Stomach smooth muscle (tissue), 2 donors: ENCODE data around the gene IRX1.
A peak's percentile ranks its signal among the peaks of the same experiment; 100 is the strongest.

Experiments
- H3K27ac ChIP-seq: one replicate; pipeline ENCODE4 v1.7.0; 2013; ENCODE audit warnings: mild to moderate bottlenecking, low read length, inconsistent platforms
- H3K27me3 ChIP-seq, 2 donors: one replicate each; pipeline ENCODE4 v1.7.0; 2013; ENCODE audit warnings: low read length in 2 of 2; ENCODE audit not compliant: insufficient read depth in 2 of 2, control insufficient read depth in 1 of 2
- H3K36me3 ChIP-seq, 2 donors: one replicate each; pipeline ENCODE4 v1.7.0; 2013; ENCODE audit warnings: low read length in 2 of 2; ENCODE audit not compliant: control insufficient read depth in 2 of 2, insufficient read depth in 2 of 2
- H3K4me1 ChIP-seq: one replicate; pipeline ENCODE4 v1.7.0; 2013; ENCODE audit warnings: low read length; ENCODE audit not compliant: control insufficient read depth, insufficient read depth
- H3K4me3 ChIP-seq, 2 donors: one replicate each; pipeline ENCODE4 v1.7.0; 2013; ENCODE audit warnings: low read length in 2 of 2
- H3K9ac ChIP-seq, 2 donors: one replicate each; pipeline ENCODE4 v1.7.0; 2013; ENCODE audit warnings: low read length in 2 of 2, mild to moderate bottlenecking in 1 of 2
- H3K9me3 ChIP-seq, 2 donors: one replicate each; pipeline ENCODE4 v1.7.0; 2013; ENCODE audit warnings: low read length in 2 of 2; ENCODE audit not compliant: control insufficient read depth in 2 of 2
- donor health status: healthy.
- donor health status: Pancreatic carcinoma.

The IRX1 gene

GRCh38 chr5:3595006-3595961, at the start of gene IRX1:
Gene IRX1, plus strand, starts transcription at chr5:3595832. Its CDS starts 274 bp downstream, at chr5:3596106.
- no peak within 1 kb of the TSS for H3K27ac ChIP-seq
- no peak within 1 kb of the TSS for H3K9ac ChIP-seq
- H3K4me3 ChIP-seq: peak within 1 kb of the TSS; percentile 51 to 57
- H3K27me3 ChIP-seq: peaks cover 65 to 92% of the 10 kb centered on the region in 2 donors
- no peaks in the 10 kb centered on the region for H3K9me3 ChIP-seq
- H3K36me3 ChIP-seq: no peaks in the 10 kb centered on the region
- H3K4me1 ChIP-seq: peaks cover 19% of the 10 kb centered on the region

- Histone ChIP-seq H3K27ac (no peak overlapping the region), H3K4me1 (no peaks in the 10 kb centered on the region), H3K36me3 (no peaks in the 10 kb centered on the region), H3K27me3 (peaks cover 0 to 2% of the 10 kb centered on the region in 2 donors), H3K4me3 (no peak overlapping the region), H3K9ac (no peak overlapping the region), H3K9me3 (no peaks in the 10 kb centered on the region)
These were observed 49.6 kb upstream of the IRX1 start for GRCh38 chr5:3546028-3546427.

GRCh38 chr5:3564116-3564515, 31.5 kb upstream of the IRX1 start:
- H3K27me3 ChIP-seq: peaks cover 0 to 4% of the 10 kb centered on the region in 2 donors
- no peaks in the 10 kb centered on the region for H3K36me3 ChIP-seq
- no peak overlapping the region for H3K4me3 ChIP-seq
- H3K9me3 ChIP-seq: peaks cover 6 to 7% of the 10 kb centered on the region in 2 donors
- H3K4me1 ChIP-seq: no peaks in the 10 kb centered on the region
- no peak overlapping the region for H3K9ac ChIP-seq
- H3K27ac ChIP-seq: no peak overlapping the region

GRCh38 chr5:3564827-3565518, 30.7 kb upstream of the IRX1 start:
- Histone ChIP-seq H3K9me3 (peaks cover 2 to 7% of the 10 kb centered on the region in 2 donors), H3K9ac (no peak overlapping the region), H3K27ac (no peak overlapping the region), H3K27me3 (peaks cover 0 to 4% of the 10 kb centered on the region in 2 donors), H3K4me1 (no peaks in the 10 kb centered on the region), H3K36me3 (no peaks in the 10 kb centered on the region), H3K4me3 (no peak overlapping the region)

- H3K4me3 ChIP-seq: no peak overlapping the region
- peaks cover 30 to 43% of the 10 kb centered on the region in 2 donors for H3K27me3 ChIP-seq
- peaks cover 2 to 4% of the 10 kb centered on the region in 2 donors for H3K9me3 ChIP-seq
- no peak overlapping the region for H3K9ac ChIP-seq
- no peaks in the 10 kb centered on the region for H3K36me3 ChIP-seq
- H3K27ac ChIP-seq: no peak overlapping the region
- H3K4me1 ChIP-seq: no peaks in the 10 kb centered on the region
These were observed 10.7 kb upstream of the IRX1 start for GRCh38 chr5:3584724-3585531.

- Histone ChIP-seq H3K4me1 (peaks cover 18% of the 10 kb centered on the region), H3K4me3 (peak overlapping the region; percentile 8 to 29), H3K9me3 (peaks cover 0 to 4% of the 10 kb centered on the region in 2 donors), H3K27ac (no peak overlapping the region), H3K36me3 (no peaks in the 10 kb centered on the region), H3K27me3 (peaks cover 62 to 75% of the 10 kb centered on the region in 2 donors), H3K9ac (no peak overlapping the region)
These were observed 5.3 kb upstream of the IRX1 start for GRCh38 chr5:3590161-3590966.

- Histone ChIP-seq H3K36me3 (no peaks in the 10 kb centered on the region), H3K4me3 (peak overlapping the region in 1 of 2 donors; percentile 29), H3K9ac (no peak overlapping the region), H3K27me3 (peaks cover 60 to 74% of the 10 kb centered on the region in 2 donors), H3K27ac (no peak overlapping the region), H3K4me1 (peaks cover 18% of the 10 kb centered on the region), H3K9me3 (peaks cover 0 to 4% of the 10 kb centered on the region in 2 donors)
These were observed 4.4 kb upstream of the IRX1 start for GRCh38 chr5:3590967-3591900.

GRCh38 chr5:3592298-3592697, 3.3 kb upstream of the IRX1 start:
- H3K4me1 ChIP-seq: peaks cover 18% of the 10 kb centered on the region
- no peak overlapping the region for H3K9ac ChIP-seq
- H3K36me3 ChIP-seq: no peaks in the 10 kb centered on the region
- no peak overlapping the region for H3K27ac ChIP-seq
- H3K27me3 ChIP-seq: peaks cover 59 to 78% of the 10 kb centered on the region in 2 donors
- peaks cover 0 to 4% of the 10 kb centered on the region in 2 donors for H3K9me3 ChIP-seq
- H3K4me3 ChIP-seq: no peak overlapping the region
